ENCODE results near the gene SLC39A7.

GRCh38 chr6:33206027-33206863, 5.6 kb downstream of the SLC39A7 start:
- TF ChIP-seq CTCF (conservative IDR thresholded peaks at IDR 0.05 in 1 of 2, IDR thresholded peaks at IDR 0.05 in 1 of 2; ENCODE audit: extremely low read depth in 1 of 2, insufficient read depth in 1 of 2, low read depth in 1 of 2, low read length in 2 of 2) = no peak
- no peak for TF ChIP-seq EZH2 (IDR thresholded peaks at IDR 0.05; ENCODE audit: borderline replicate concordance, low read length)

Measured in mammary epithelial cell (primary cell).